Measurements from ENCODE around the gene HIP1R. TPM values are rescaled to one million over a fixed set of nuclear protein-coding genes. Genes with fewer than 3 reads are reported as not detected.
"Not testable (repeated sequence)": the region's sequence is repeated elsewhere in the genome, so short reads cannot be mapped to it uniquely, and the experiment has no call there.

HIP1R gene
- polyA plus RNA-seq, 4 donors, result 37.6 to 284 (median 98.8) TPM

GRCh38 chr12:122795807-122796206 lies 39.5 kb upstream of the HIP1R start:
- Histone ChIP-seq H3K4me3 (ENCODE audit: low read depth in 1 of 3, low read length in 3 of 3) (no peak overlapping the region), H3K27me3 (ENCODE audit: control insufficient read depth in 3 of 3, insufficient read depth in 3 of 3, low read length in 3 of 3) (no peaks in the 10 kb centered on the region), H3K27ac (ENCODE audit: low read depth in 1 of 3, low read length in 2 of 3) (no peak overlapping the region), H3K4me1 (ENCODE audit: control insufficient read depth in 3 of 3, insufficient read depth in 2 of 3, low read depth in 1 of 3, low read length in 2 of 3) (no peaks in the 10 kb centered on the region), H3K36me3 (ENCODE audit: control insufficient read depth in 3 of 3, insufficient read depth in 2 of 3, low read depth in 1 of 3, low read length in 3 of 3) (no peaks in the 10 kb centered on the region), H3K9me3 (ENCODE audit: control insufficient read depth in 2 of 2, insufficient read depth in 1 of 2, low read depth in 1 of 2, low read length in 1 of 2) (no peaks in the 10 kb centered on the region)
- no peak for DNase-seq
- 85 to 90% (median 86%) methylated on average over 4 of the region's 4 CpGs for WGBS, 3 donors
- no peak for FAIRE-seq

GRCh38 chr12:122799641-122800243 lies 35.5 kb upstream of the HIP1R start:
- Histone ChIP-seq H3K9me3 (ENCODE audit: control insufficient read depth in 2 of 2, insufficient read depth in 1 of 2, low read depth in 1 of 2, low read length in 1 of 2) (no peaks in the 10 kb centered on the region), H3K36me3 (ENCODE audit: control insufficient read depth in 3 of 3, insufficient read depth in 2 of 3, low read depth in 1 of 3, low read length in 3 of 3) (no peaks in the 10 kb centered on the region), H3K4me1 (ENCODE audit: control insufficient read depth in 3 of 3, insufficient read depth in 2 of 3, low read depth in 1 of 3, low read length in 2 of 3) (no peaks in the 10 kb centered on the region), H3K27ac (ENCODE audit: low read depth in 1 of 3, low read length in 2 of 3) (no peak overlapping the region), H3K27me3 (ENCODE audit: control insufficient read depth in 3 of 3, insufficient read depth in 3 of 3, low read length in 3 of 3) (no peaks in the 10 kb centered on the region), H3K4me3 (ENCODE audit: low read depth in 1 of 3, low read length in 3 of 3) (no peak overlapping the region)
- DNase-seq (no peak), FAIRE-seq (no peak)
- WGBS, 3 donors, result 83 to 94% (median 84%) methylated on average over 13 of the region's 13 CpGs

GRCh38 chr12:122803937-122804336 lies 31.3 kb upstream of the HIP1R start:
- Histone ChIP-seq H3K4me3 (ENCODE audit: low read depth in 1 of 3, low read length in 3 of 3) (no peak overlapping the region), H3K36me3 (ENCODE audit: control insufficient read depth in 3 of 3, insufficient read depth in 2 of 3, low read depth in 1 of 3, low read length in 3 of 3) (no peaks in the 10 kb centered on the region), H3K4me1 (ENCODE audit: control insufficient read depth in 3 of 3, insufficient read depth in 2 of 3, low read depth in 1 of 3, low read length in 2 of 3) (no peaks in the 10 kb centered on the region), H3K27me3 (ENCODE audit: control insufficient read depth in 3 of 3, insufficient read depth in 3 of 3, low read length in 3 of 3) (no peaks in the 10 kb centered on the region), H3K9me3 (ENCODE audit: control insufficient read depth in 2 of 2, insufficient read depth in 1 of 2, low read depth in 1 of 2, low read length in 1 of 2) (no peaks in the 10 kb centered on the region), H3K27ac (ENCODE audit: low read depth in 1 of 3, low read length in 2 of 3) (no peak overlapping the region)
- DNase-seq (no peak), FAIRE-seq (no peak)
- WGBS, 3 donors, result 33 to 61% (median 54%) methylated on average over 7 of the region's 7 CpGs

GRCh38 chr12:122804957-122805356 lies 30.3 kb upstream of the HIP1R start:
- not testable (repeated sequence) for H3K9me3 ChIP-seq (ENCODE audit: control insufficient read depth in 2 of 2, insufficient read depth in 1 of 2, low read depth in 1 of 2, low read length in 1 of 2); H3K27me3 ChIP-seq (ENCODE audit: control insufficient read depth in 3 of 3, insufficient read depth in 3 of 3, low read length in 3 of 3); H3K4me3 ChIP-seq (ENCODE audit: low read depth in 1 of 3, low read length in 3 of 3); H3K27ac ChIP-seq (ENCODE audit: low read depth in 1 of 3, low read length in 2 of 3); DNase-seq; H3K36me3 ChIP-seq (ENCODE audit: control insufficient read depth in 3 of 3, insufficient read depth in 2 of 3, low read depth in 1 of 3, low read length in 3 of 3); FAIRE-seq; H3K4me1 ChIP-seq (ENCODE audit: control insufficient read depth in 3 of 3, insufficient read depth in 2 of 3, low read depth in 1 of 3, low read length in 2 of 3)
- 91 to 96% (median 95%) methylated on average over 7 to 9 of the region's 9 CpGs for WGBS, 3 donors

- Histone ChIP-seq H3K4me3 (ENCODE audit: low read depth in 1 of 3, low read length in 3 of 3) (no peak overlapping the region), H3K4me1 (ENCODE audit: control insufficient read depth in 3 of 3, insufficient read depth in 2 of 3, low read depth in 1 of 3, low read length in 2 of 3) (no peaks in the 10 kb centered on the region), H3K27me3 (ENCODE audit: control insufficient read depth in 3 of 3, insufficient read depth in 3 of 3, low read length in 3 of 3) (no peaks in the 10 kb centered on the region), H3K27ac (ENCODE audit: low read depth in 1 of 3, low read length in 2 of 3) (no peak overlapping the region), H3K36me3 (ENCODE audit: control insufficient read depth in 3 of 3, insufficient read depth in 2 of 3, low read depth in 1 of 3, low read length in 3 of 3) (no peaks in the 10 kb centered on the region), H3K9me3 (ENCODE audit: control insufficient read depth in 2 of 2, insufficient read depth in 1 of 2, low read depth in 1 of 2, low read length in 1 of 2) (no peaks in the 10 kb centered on the region)
- no peak for FAIRE-seq
- no peak for DNase-seq
- 84 to 100% (median 91%) methylated on average over 1 of the region's 1 CpG for WGBS, 3 donors
These were observed 27.6 kb upstream of the HIP1R start for GRCh38 chr12:122807651-122808050.

GRCh38 chr12:122811777-122812176 lies 23.5 kb upstream of the HIP1R start:
- DNase-seq (no peak), FAIRE-seq (no peak)
- Histone ChIP-seq H3K27ac (ENCODE audit: low read depth in 1 of 3, low read length in 2 of 3) (no peak overlapping the region), H3K27me3 (ENCODE audit: control insufficient read depth in 3 of 3, insufficient read depth in 3 of 3, low read length in 3 of 3) (no peaks in the 10 kb centered on the region), H3K4me1 (ENCODE audit: control insufficient read depth in 3 of 3, insufficient read depth in 2 of 3, low read depth in 1 of 3, low read length in 2 of 3) (no peaks in the 10 kb centered on the region), H3K4me3 (ENCODE audit: low read depth in 1 of 3, low read length in 3 of 3) (no peak overlapping the region), H3K9me3 (ENCODE audit: control insufficient read depth in 2 of 2, insufficient read depth in 1 of 2, low read depth in 1 of 2, low read length in 1 of 2) (no peaks in the 10 kb centered on the region), H3K36me3 (ENCODE audit: control insufficient read depth in 3 of 3, insufficient read depth in 2 of 3, low read depth in 1 of 3, low read length in 3 of 3) (no peaks in the 10 kb centered on the region)
- 61 to 67% (median 63%) methylated on average over 3 of the region's 3 CpGs for WGBS, 3 donors

GRCh38 chr12:122813310-122813713 lies 21.9 kb upstream of the HIP1R start:
- WGBS, 3 donors, result 75 to 86% (median 80%) methylated on average over 10 of the region's 10 CpGs
- Histone ChIP-seq H3K27me3 (ENCODE audit: control insufficient read depth in 3 of 3, insufficient read depth in 3 of 3, low read length in 3 of 3) (no peaks in the 10 kb centered on the region), H3K4me3 (ENCODE audit: low read depth in 1 of 3, low read length in 3 of 3) (no peak overlapping the region), H3K9me3 (ENCODE audit: control insufficient read depth in 2 of 2, insufficient read depth in 1 of 2, low read depth in 1 of 2, low read length in 1 of 2) (no peaks in the 10 kb centered on the region), H3K36me3 (ENCODE audit: control insufficient read depth in 3 of 3, insufficient read depth in 2 of 3, low read depth in 1 of 3, low read length in 3 of 3) (no peaks in the 10 kb centered on the region), H3K27ac (ENCODE audit: low read depth in 1 of 3, low read length in 2 of 3) (no peak overlapping the region), H3K4me1 (ENCODE audit: control insufficient read depth in 3 of 3, insufficient read depth in 2 of 3, low read depth in 1 of 3, low read length in 2 of 3) (no peaks in the 10 kb centered on the region)
- DNase-seq (no peak), FAIRE-seq (no peak)

- FAIRE-seq, result no peak
- WGBS, 3 donors, result 52 to 75% (median 68%) methylated on average over 10 of the region's 10 CpGs
These were observed 16.0 kb upstream of the HIP1R start for GRCh38 chr12:122819209-122819785.

GRCh38 chr12:122820138-122820537 lies 15.1 kb upstream of the HIP1R start:
- H3K9me3 ChIP-seq (ENCODE audit: control insufficient read depth in 2 of 2, insufficient read depth in 1 of 2, low read depth in 1 of 2, low read length in 1 of 2), result no peaks in the 10 kb centered on the region
- no peak overlapping the region for H3K27ac ChIP-seq (ENCODE audit: low read depth in 1 of 3, low read length in 2 of 3)
- no peak for FAIRE-seq
- 82 to 85% (median 84%) methylated on average over 8 of the region's 8 CpGs for WGBS, 3 donors
- no peaks in the 10 kb centered on the region for H3K36me3 ChIP-seq (ENCODE audit: control insufficient read depth in 3 of 3, insufficient read depth in 2 of 3, low read depth in 1 of 3, low read length in 3 of 3)
- H3K27me3 ChIP-seq (ENCODE audit: control insufficient read depth in 3 of 3, insufficient read depth in 3 of 3, low read length in 3 of 3), result no peaks in the 10 kb centered on the region
- no peaks in the 10 kb centered on the region for H3K4me1 ChIP-seq (ENCODE audit: control insufficient read depth in 3 of 3, insufficient read depth in 2 of 3, low read depth in 1 of 3, low read length in 2 of 3)
- DNase-seq, result no peak
- H3K4me3 ChIP-seq (ENCODE audit: low read depth in 1 of 3, low read length in 3 of 3), result no peak overlapping the region

More at GRCh38 chr12:122819209-122819785, 16.0 kb upstream of the HIP1R start:
- DNase-seq, result no peak
- Histone ChIP-seq H3K27me3 (ENCODE audit: control insufficient read depth in 3 of 3, insufficient read depth in 3 of 3, low read length in 3 of 3) (no peaks in the 10 kb centered on the region), H3K4me1 (ENCODE audit: control insufficient read depth in 3 of 3, insufficient read depth in 2 of 3, low read depth in 1 of 3, low read length in 2 of 3) (no peaks in the 10 kb centered on the region), H3K36me3 (ENCODE audit: control insufficient read depth in 3 of 3, insufficient read depth in 2 of 3, low read depth in 1 of 3, low read length in 3 of 3) (no peaks in the 10 kb centered on the region), H3K9me3 (ENCODE audit: control insufficient read depth in 2 of 2, insufficient read depth in 1 of 2, low read depth in 1 of 2, low read length in 1 of 2) (no peaks in the 10 kb centered on the region), H3K27ac (ENCODE audit: low read depth in 1 of 3, low read length in 2 of 3) (no peak overlapping the region), H3K4me3 (ENCODE audit: low read depth in 1 of 3, low read length in 3 of 3) (no peak overlapping the region)
